GM12872 (cell line): Measurements from ENCODE around the gene LYPD6B.

Experiments used
- CTCF ChIP-seq: IDR thresholded peaks from 3 replicates; pipeline ENCODE4 v1.5.1; 2011; ENCODE audit warnings: low read depth, mild to moderate bottlenecking, low read length, moderate library complexity; ENCODE audit not compliant: insufficient read depth

LYPD6B gene

GRCh38 chr2:149068996-149069888, 30.7 kb downstream of the LYPD6B start:
- TF ChIP-seq CTCF, result no peak

- TF ChIP-seq CTCF, result no peak
Observed at GRCh38 chr2:149070681-149071320, 32.3 kb downstream of the LYPD6B start.

GRCh38 chr2:149075105-149075504, 36.6 kb downstream of the LYPD6B start:
- TF ChIP-seq CTCF, result no peak

- TF ChIP-seq CTCF, result no peak
Observed at GRCh38 chr2:149075853-149076252, 37.4 kb downstream of the LYPD6B start.

GRCh38 chr2:149076863-149077412, 38.4 kb downstream of the LYPD6B start:
- TF ChIP-seq CTCF, result no peak

GRCh38 chr2:149077861-149078260, 39.4 kb downstream of the LYPD6B start:
- no peak for TF ChIP-seq CTCF

GRCh38 chr2:149080099-149080498, 41.6 kb downstream of the LYPD6B start:
- TF ChIP-seq CTCF, result no peak
